Measurements from ENCODE around the gene NBEA.

DNA sequence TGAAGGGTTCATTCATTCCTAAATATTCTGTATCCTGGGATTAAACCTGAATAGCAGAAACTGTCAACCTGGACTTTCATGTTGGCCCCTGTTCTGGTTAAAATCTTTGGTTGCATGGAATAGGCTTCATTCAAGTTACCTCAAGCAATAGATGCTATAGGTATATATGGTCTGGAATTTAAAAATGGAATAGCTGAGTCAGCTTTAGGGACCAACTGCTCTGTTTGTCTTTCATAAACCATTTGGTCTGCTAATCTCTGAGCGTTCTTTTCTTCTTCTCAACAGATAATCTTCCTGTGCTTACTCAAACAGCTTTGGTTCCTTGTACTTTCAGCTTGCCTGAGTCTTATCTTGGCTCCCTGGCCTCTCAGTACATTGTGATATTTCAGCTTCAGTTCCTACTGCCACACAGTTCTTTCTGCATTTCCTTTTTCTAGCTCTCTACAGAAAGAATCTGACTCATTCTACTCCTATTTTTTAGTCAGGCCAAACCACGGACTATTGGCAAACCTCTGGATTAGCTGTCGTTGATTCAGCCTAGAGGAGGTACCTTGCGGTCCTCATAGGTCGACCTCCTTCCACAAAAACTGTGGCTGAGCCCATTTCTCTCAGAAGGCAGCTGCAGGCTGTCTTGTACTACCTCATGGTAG is 570.3 kb downstream of the NBEA start:
- TF ChIP-seq, protein P1, sequence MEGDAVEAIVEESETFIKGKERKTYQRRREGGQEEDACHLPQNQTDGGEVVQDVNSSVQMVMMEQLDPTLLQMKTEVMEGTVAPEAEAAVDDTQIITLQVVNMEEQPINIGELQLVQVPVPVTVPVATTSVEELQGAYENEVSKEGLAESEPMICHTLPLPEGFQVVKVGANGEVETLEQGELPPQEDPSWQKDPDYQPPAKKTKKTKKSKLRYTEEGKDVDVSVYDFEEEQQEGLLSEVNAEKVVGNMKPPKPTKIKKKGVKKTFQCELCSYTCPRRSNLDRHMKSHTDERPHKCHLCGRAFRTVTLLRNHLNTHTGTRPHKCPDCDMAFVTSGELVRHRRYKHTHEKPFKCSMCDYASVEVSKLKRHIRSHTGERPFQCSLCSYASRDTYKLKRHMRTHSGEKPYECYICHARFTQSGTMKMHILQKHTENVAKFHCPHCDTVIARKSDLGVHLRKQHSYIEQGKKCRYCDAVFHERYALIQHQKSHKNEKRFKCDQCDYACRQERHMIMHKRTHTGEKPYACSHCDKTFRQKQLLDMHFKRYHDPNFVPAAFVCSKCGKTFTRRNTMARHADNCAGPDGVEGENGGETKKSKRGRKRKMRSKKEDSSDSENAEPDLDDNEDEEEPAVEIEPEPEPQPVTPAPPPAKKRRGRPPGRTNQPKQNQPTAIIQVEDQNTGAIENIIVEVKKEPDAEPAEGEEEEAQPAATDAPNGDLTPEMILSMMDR (IDR thresholded peaks at IDR 0.05) = no peak
- TF ChIP-seq POLR2AphosphoS5 (IDR thresholded peaks at IDR 0.05; ENCODE audit: low read depth, low read length) = no peak
- TF ChIP-seq, protein P2, sequence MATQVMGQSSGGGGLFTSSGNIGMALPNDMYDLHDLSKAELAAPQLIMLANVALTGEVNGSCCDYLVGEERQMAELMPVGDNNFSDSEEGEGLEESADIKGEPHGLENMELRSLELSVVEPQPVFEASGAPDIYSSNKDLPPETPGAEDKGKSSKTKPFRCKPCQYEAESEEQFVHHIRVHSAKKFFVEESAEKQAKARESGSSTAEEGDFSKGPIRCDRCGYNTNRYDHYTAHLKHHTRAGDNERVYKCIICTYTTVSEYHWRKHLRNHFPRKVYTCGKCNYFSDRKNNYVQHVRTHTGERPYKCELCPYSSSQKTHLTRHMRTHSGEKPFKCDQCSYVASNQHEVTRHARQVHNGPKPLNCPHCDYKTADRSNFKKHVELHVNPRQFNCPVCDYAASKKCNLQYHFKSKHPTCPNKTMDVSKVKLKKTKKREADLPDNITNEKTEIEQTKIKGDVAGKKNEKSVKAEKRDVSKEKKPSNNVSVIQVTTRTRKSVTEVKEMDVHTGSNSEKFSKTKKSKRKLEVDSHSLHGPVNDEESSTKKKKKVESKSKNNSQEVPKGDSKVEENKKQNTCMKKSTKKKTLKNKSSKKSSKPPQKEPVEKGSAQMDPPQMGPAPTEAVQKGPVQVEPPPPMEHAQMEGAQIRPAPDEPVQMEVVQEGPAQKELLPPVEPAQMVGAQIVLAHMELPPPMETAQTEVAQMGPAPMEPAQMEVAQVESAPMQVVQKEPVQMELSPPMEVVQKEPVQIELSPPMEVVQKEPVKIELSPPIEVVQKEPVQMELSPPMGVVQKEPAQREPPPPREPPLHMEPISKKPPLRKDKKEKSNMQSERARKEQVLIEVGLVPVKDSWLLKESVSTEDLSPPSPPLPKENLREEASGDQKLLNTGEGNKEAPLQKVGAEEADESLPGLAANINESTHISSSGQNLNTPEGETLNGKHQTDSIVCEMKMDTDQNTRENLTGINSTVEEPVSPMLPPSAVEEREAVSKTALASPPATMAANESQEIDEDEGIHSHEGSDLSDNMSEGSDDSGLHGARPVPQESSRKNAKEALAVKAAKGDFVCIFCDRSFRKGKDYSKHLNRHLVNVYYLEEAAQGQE (IDR thresholded peaks at IDR 0.05; ENCODE audit: insufficient read depth in 1 of 2, low read depth in 2 of 2, low read length in 1 of 2) = no peak
